AG04450 (cell line): ENCODE measurements around the gene ESD. TPM values are rescaled to one million over a fixed set of nuclear protein-coding genes. Genes with fewer than 3 reads are reported as not detected.

ENCODE experiments used
- CTCF ChIA-PET: fragments of 300-600, 350-600 bp; formaldehyde crosslinking; extraction: SDS; loops from one replicate; lab custom pipeline; 2022; ENCODE audit warnings: antibody characterized with exemption, inconsistent platforms; lab: Charles Lee
- POLR2A ChIA-PET: fragments of 350-600 bp; formaldehyde crosslinking; extraction: SDS; loops from one replicate; lab custom pipeline; 2021; ENCODE audit warnings: antibody characterized with exemption, inconsistent platforms; lab: Yijun Ruan, JAX
- DNase-seq: peaks from one replicate; pipeline ENCODE4 v3.0.0-alpha.2; 2011; ENCODE audit warnings: low read depth, low spot score
- H3K27ac ChIP-seq: one replicate; pipeline ENCODE4 v1.5.1; 2012; ENCODE audit warnings: low read depth, low read length, control low read depth
- H3K27me3 ChIP-seq: one replicate; pipeline ENCODE4 v1.6.0; 2012; ENCODE audit warnings: low read length; ENCODE audit not compliant: control insufficient read depth, insufficient read depth
- H3K4me3 ChIP-seq: 2 replicates; pipeline ENCODE4 v1.5.1; 2011; ENCODE audit warnings: mild to moderate bottlenecking, low read depth, low read length, control low read depth
- H3K9me3 ChIP-seq: 2 replicates; pipeline ENCODE4 v1.5.1; 2012; ENCODE audit warnings: low read length; ENCODE audit not compliant: control insufficient read depth, insufficient read depth
- CTCF ChIP-seq: IDR thresholded peaks from 2 replicates; pipeline ENCODE4 v1.5.1; 2011; ENCODE audit warnings: low read depth, low read length, control low read depth, inconsistent platforms
- polyA plus RNA-seq: library from polyadenylated mRNA; depleted of rRNA; stranded (reverse); fragments of >200 nt; gene quantifications from 2 replicates; pipeline ENCODE4 v1.2.3, GENCODE V29; 2011

The ESD gene
- polyA plus RNA-seq, 1 experiment, result 208 TPM

GRCh38 chr13:46834657-46835056 lies 37.7 kb upstream of the ESD start:
- ChIA-PET CTCF (interaction anchor here (0.6 kb wide), 1 partner anchor 961 kb away, joined by 4 read pairs; no protein-coding TSS in a partner anchor), POLR2A (no interaction called here)

GRCh38 chr13:46831588-46832194 lies 34.7 kb upstream of the ESD start:
- Histone ChIP-seq H3K9me3 (no peaks in the 10 kb centered on the region), H3K27ac (no peak overlapping the region), H3K27me3 (no peaks in the 10 kb centered on the region), H3K4me3 (no peak overlapping the region)
- peak; percentile 15 for DNase-seq
- ChIA-PET POLR2A (no interaction called here), CTCF (interaction anchor here (0.6 to 1.8 kb wide), 15 partner anchors 8 to 1263 kb away, joined by 3 to 8 read pairs (median 3); partner anchors contain the start of genes MED4 and NUDT15)
- peak; percentile 82 for TF ChIP-seq CTCF

More at GRCh38 chr13:46834657-46835056, 37.7 kb upstream of the ESD start:
- no peak for DNase-seq
- no peak overlapping the region for H3K27ac ChIP-seq
- no peak for TF ChIP-seq CTCF
- peaks cover 5% of the 10 kb centered on the region for H3K27me3 ChIP-seq
- H3K4me3 ChIP-seq, result no peak overlapping the region
- H3K9me3 ChIP-seq, result no peaks in the 10 kb centered on the region

GRCh38 chr13:46830405-46831005 lies 33.5 kb upstream of the ESD start:
- CTCF ChIA-PET, result interaction anchor here (1.5 to 1.8 kb wide), 3 partner anchors 768 to 1265 kb away, joined by 3 to 8 read pairs (median 4); partner anchors contain the start of gene MED4
- TF ChIP-seq CTCF, result no peak
- Histone ChIP-seq H3K27me3 (no peaks in the 10 kb centered on the region), H3K4me3 (no peak overlapping the region), H3K27ac (no peak overlapping the region), H3K9me3 (no peaks in the 10 kb centered on the region)
- no peak for DNase-seq
- POLR2A ChIA-PET, result no interaction called here

- CTCF ChIA-PET, result interaction anchor here (1.8 kb wide), 1 partner anchor 10 kb away, joined by 4 read pairs; no protein-coding TSS in a partner anchor
- Histone ChIP-seq H3K9me3 (no peaks in the 10 kb centered on the region; the same call in 1 of the 2 replicates), H3K27ac (no peak overlapping the region), H3K27me3 (no peaks in the 10 kb centered on the region), H3K4me3 (no peak overlapping the region)
- DNase-seq, result no peak
- POLR2A ChIA-PET, result no interaction called here
- TF ChIP-seq CTCF, result no peak
Observed at GRCh38 chr13:46822551-46822950, 25.6 kb upstream of the ESD start.

GRCh38 chr13:46817838-46818476 lies 21.0 kb upstream of the ESD start:
- H3K27me3 ChIP-seq, result no peaks in the 10 kb centered on the region
- H3K9me3 ChIP-seq, result no peaks in the 10 kb centered on the region; the same call in 1 of the 2 replicates
- TF ChIP-seq CTCF, result no peak
- CTCF ChIA-PET, result no interaction called here
- DNase-seq, result no peak
- no peak overlapping the region for H3K27ac ChIP-seq
- H3K4me3 ChIP-seq, result no peak overlapping the region
- POLR2A ChIA-PET, result no interaction called here
